Measurements from ENCODE around the gene C17orf58.

Gene C17orf58

DNA sequence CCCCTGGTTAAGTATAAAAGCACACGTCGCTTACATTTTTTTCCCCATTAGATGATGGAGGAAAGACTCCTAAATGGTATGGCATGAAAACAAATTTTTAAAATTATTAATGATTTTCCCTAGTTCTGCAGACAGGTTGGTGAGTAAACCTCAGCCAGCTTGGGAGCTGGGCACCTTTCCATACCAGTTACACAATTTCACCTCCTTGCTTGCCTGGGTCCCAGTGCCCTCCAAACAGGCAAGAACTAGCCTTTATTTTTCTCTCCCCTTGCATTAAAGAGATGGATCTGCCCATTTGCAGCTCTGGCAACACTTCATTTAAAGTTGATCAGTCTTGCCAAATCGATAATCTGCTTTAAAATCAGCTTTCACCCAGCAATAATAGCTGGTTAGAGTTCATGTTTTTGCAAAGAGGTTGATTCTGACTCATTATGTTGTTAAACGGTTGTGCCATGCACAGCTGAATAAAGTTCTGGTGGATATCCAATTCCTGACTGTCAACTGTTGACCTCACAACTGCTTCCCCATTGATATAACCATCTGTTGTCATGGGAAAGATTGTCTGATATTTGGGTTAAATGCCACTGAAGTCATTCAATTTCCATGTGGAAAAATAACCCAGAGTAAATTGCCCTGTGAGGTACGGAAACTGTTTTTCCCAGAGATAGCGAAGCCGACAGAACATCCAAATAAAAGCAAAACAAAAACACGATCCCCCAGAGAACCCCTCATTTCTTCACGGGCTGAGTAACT lies 1.3 kb downstream of the C17orf58 start:
- peak; percentile 97 for TF ChIP-seq SIN3A (IDR thresholded peaks at IDR 0.05; ENCODE audit: borderline replicate concordance, insufficient read depth, low read length)
- TF ChIP-seq POLR2AphosphoS5 (IDR thresholded peaks at IDR 0.05; ENCODE audit: low read depth, low read length): no peak

DNA sequence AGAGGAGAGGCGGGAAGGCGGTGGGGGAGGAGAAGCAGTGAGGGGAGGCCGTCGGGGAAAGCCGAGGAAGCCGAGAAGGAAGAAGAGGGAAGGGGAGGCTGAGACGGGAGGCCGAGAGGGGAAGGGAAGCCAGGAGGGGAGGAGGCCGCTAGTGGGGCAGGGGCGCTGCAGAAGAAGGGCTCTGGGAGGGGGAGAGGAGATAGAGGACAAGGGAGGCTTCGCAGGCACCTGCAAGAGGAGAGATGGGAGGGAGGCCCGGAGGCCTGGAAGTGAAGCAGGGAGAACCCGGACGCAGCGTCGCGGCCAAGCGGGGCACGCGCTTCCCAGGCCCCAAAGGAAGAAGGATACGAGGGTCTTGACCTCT lies 2.3 kb downstream of the C17orf58 start:
- TF ChIP-seq POLR2AphosphoS5 (IDR thresholded peaks at IDR 0.05; ENCODE audit: low read depth, low read length): no peak
- TF ChIP-seq, protein P1, sequence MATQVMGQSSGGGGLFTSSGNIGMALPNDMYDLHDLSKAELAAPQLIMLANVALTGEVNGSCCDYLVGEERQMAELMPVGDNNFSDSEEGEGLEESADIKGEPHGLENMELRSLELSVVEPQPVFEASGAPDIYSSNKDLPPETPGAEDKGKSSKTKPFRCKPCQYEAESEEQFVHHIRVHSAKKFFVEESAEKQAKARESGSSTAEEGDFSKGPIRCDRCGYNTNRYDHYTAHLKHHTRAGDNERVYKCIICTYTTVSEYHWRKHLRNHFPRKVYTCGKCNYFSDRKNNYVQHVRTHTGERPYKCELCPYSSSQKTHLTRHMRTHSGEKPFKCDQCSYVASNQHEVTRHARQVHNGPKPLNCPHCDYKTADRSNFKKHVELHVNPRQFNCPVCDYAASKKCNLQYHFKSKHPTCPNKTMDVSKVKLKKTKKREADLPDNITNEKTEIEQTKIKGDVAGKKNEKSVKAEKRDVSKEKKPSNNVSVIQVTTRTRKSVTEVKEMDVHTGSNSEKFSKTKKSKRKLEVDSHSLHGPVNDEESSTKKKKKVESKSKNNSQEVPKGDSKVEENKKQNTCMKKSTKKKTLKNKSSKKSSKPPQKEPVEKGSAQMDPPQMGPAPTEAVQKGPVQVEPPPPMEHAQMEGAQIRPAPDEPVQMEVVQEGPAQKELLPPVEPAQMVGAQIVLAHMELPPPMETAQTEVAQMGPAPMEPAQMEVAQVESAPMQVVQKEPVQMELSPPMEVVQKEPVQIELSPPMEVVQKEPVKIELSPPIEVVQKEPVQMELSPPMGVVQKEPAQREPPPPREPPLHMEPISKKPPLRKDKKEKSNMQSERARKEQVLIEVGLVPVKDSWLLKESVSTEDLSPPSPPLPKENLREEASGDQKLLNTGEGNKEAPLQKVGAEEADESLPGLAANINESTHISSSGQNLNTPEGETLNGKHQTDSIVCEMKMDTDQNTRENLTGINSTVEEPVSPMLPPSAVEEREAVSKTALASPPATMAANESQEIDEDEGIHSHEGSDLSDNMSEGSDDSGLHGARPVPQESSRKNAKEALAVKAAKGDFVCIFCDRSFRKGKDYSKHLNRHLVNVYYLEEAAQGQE (IDR thresholded peaks at IDR 0.05; ENCODE audit: insufficient read depth in 1 of 2, low read depth in 2 of 2, low read length in 2 of 2): no peak
- no peak for TF ChIP-seq FOXP2 (optimal IDR thresholded peaks at IDR 0.05; ENCODE audit: borderline replicate concordance, extremely low read depth, extremely low read length, insufficient read depth)
- no peak for TF ChIP-seq SIN3A (IDR thresholded peaks at IDR 0.05; ENCODE audit: borderline replicate concordance, insufficient read depth, low read length)

DNA sequence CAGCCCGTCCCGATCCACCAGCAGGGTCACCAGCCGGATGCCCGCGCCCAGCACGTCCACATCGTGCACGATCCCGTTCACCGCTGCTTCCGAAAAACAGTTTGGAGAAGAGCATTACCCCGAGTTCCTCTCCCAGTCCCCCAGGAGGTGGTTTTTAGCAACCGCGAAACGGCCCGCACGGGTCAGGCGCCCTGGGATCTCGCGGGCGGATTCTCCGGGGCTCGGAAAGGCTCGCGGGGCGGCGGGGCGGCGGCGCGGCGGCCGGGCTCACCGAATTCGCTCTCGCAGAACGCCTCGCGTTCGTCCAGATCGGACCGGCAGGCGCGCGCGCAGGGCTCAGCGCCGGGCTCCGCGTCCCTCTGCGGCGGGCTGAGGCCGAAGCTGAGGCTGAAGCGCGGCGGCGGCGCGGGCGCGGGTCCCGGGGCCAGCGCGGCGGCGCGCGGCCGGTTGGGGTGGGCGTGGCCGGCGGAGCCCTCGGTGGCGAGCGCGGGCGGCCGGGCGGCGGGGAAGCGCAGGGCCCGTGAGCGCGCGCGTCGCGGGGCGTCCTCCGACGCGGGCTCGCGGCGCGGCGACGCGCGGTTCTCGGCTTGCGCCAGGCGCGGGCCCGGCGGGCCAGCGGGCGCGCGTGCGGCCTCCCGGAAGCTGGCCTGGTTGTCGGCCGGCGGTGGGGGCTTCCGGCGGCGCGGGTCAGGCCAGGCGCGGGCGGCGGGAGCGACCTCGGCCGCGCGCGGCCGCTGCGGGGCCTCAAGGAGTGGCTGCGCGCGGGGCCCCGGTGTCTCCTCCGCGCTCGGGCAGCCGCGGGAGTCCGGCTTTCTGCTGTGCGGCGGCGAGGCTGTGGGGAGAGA lies 2.9 kb downstream of the C17orf58 start:
- TF ChIP-seq, protein P1 (IDR thresholded peaks at IDR 0.05; ENCODE audit: insufficient read depth in 1 of 2, low read depth in 2 of 2, low read length in 2 of 2): no peak
- TF ChIP-seq SIN3A (IDR thresholded peaks at IDR 0.05; ENCODE audit: borderline replicate concordance, insufficient read depth, low read length) (no peak), FOXP2 (optimal IDR thresholded peaks at IDR 0.05; ENCODE audit: borderline replicate concordance, extremely low read depth, extremely low read length, insufficient read depth) (peak; percentile 12), POLR2AphosphoS5 (IDR thresholded peaks at IDR 0.05; ENCODE audit: low read depth, low read length) (0 out of 2 replicates have a peak, but pooled peaks have one; percentile 10), TAF1 (IDR thresholded peaks at IDR 0.05; ENCODE audit: borderline replicate concordance, insufficient read depth, low read length) (0 out of 2 replicates have a peak, but pooled peaks have one; percentile 46)

DNA sequence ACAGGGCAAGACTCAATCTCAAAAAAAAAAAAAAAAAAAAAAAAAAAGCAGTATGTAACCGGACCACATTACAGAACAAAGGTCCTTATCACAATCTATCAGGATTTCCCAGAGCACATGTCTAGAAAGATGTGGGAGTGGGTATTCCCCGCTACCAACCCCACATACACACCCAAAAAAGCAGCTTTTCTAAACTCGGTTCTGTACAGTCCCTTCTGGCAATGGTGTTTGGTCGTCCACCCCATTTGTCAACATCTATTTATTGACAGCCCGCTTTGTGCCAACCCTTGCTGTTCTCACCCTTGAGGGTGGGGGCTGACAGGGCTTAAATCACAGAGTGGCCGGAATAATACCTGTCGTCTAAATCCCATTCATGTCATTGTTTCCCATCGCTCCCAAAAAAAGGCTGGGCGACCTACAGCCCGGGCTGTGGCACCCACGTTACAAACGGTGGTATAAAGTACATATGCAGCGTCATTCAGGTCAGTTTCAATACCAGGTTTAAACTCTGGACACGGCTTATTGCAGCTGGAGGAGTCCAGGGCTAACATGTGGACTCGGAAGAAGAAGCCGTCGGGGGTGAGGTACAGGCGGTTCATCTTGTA lies 3.6 kb downstream of the C17orf58 start:
- TF ChIP-seq, protein P1 (IDR thresholded peaks at IDR 0.05; ENCODE audit: insufficient read depth in 1 of 2, low read depth in 2 of 2, low read length in 2 of 2): no peak
- no peak for TF ChIP-seq POLR2AphosphoS5 (IDR thresholded peaks at IDR 0.05; ENCODE audit: low read depth, low read length)
- TF ChIP-seq TAF1 (IDR thresholded peaks at IDR 0.05; ENCODE audit: borderline replicate concordance, insufficient read depth, low read length): no peak
- TF ChIP-seq SIN3A (IDR thresholded peaks at IDR 0.05; ENCODE audit: borderline replicate concordance, insufficient read depth, low read length): peak; percentile 33; the same call in 1 of the 2 replicates
- no peak for TF ChIP-seq FOXP2 (optimal IDR thresholded peaks at IDR 0.05; ENCODE audit: borderline replicate concordance, extremely low read depth, extremely low read length, insufficient read depth)

DNA sequence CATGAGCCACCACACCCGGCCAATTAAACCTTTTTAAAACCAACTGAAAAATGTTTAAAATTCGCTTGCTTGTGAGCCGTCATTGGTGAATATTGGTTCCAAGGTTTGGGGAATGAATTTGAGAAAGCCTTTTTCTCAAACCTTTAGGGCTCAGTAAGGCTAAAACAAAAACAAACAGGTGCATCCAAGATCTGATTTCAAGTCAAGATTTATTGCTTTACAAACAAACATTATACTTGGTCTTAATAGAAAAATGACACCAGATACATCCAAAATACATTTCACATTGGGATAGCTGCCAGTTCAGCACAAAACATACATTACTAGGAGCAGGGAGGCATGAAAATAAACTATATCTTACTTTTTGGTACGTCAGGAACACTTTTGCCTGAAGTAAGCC lies 5.4 kb downstream of the C17orf58 start:
- TF ChIP-seq POLR2AphosphoS5 (IDR thresholded peaks at IDR 0.05; ENCODE audit: low read depth, low read length): no peak
- TF ChIP-seq FOXP2 (optimal IDR thresholded peaks at IDR 0.05; ENCODE audit: borderline replicate concordance, extremely low read depth, extremely low read length, insufficient read depth): no peak
- TF ChIP-seq, protein P1 (IDR thresholded peaks at IDR 0.05; ENCODE audit: insufficient read depth in 1 of 2, low read depth in 2 of 2, low read length in 2 of 2): no peak
- TF ChIP-seq SIN3A (IDR thresholded peaks at IDR 0.05; ENCODE audit: borderline replicate concordance, insufficient read depth, low read length): no peak
- no peak for TF ChIP-seq TAF1 (IDR thresholded peaks at IDR 0.05; ENCODE audit: borderline replicate concordance, insufficient read depth, low read length)
